SU-DHL-6 (cell line): Measurements from ENCODE around the gene BANP.

Experiments
- CTCF ChIP-seq: fragments of 200-600 bp; sonication (generic); IDR thresholded peaks from one replicate; pipeline ENCODE4 v1.5.1; 2017; ENCODE audit warnings: antibody characterized with exemption, mild to moderate bottlenecking, low read length, moderate library complexity; ENCODE audit not compliant: insufficient read depth, poor library complexity, severe bottlenecking
- EZH2phosphoT487 ChIP-seq: fragments of 200-600 bp; sonication (generic), shearing (Covaris generic); conservative IDR thresholded peaks from 2 replicates; pipeline ENCODE4 v1.6.1; 2018; ENCODE audit warnings: mild to moderate bottlenecking, antibody characterized with exemption, low read length, moderate library complexity, mixed read lengths

GRCh38 chr16:88013766-88014251, 62.6 kb downstream of the BANP start:
- TF ChIP-seq CTCF (no peak), EZH2phosphoT487 (no peak)
